GM21447 (cell line): Measurements from ENCODE around the gene SFTPA1.
"Not testable (repeated sequence)": the region's sequence is repeated elsewhere in the genome, so short reads cannot be mapped to it uniquely, and the experiment has no call there.

Experiments
- ATAC-seq: cut with Tn5 transposase; IDR thresholded peaks from one replicate; pipeline ENCODE4 v1.9.1; 2021; ENCODE audit not compliant: unreplicated experiment

Gene SFTPA1

GRCh38 chr10:79608505-79609375 lies 2.0 kb upstream of the SFTPA1 start:
- ATAC-seq, result no peak

GRCh38 chr10:79611193-79611976 lies 646 bp downstream of the SFTPA1 start:
- not testable (repeated sequence) for ATAC-seq

GRCh38 chr10:79615577-79615976 lies 4.8 kb downstream of the SFTPA1 start:
- no peak for ATAC-seq

GRCh38 chr10:79616164-79616563 lies 5.4 kb downstream of the SFTPA1 start:
- no peak for ATAC-seq

- not testable (repeated sequence) for ATAC-seq
These were observed 12.9 kb downstream of the SFTPA1 start for GRCh38 chr10:79623663-79624062.

- ATAC-seq, result no peak
These were observed 16.3 kb downstream of the SFTPA1 start for GRCh38 chr10:79627075-79627474.

- no peak for ATAC-seq
These were observed 17.3 kb downstream of the SFTPA1 start for GRCh38 chr10:79628083-79628482.

- ATAC-seq, result no peak
These were observed 18.5 kb downstream of the SFTPA1 start for GRCh38 chr10:79628988-79629954.

- no peak for ATAC-seq
These were observed 19.2 kb downstream of the SFTPA1 start for GRCh38 chr10:79629955-79630327.

- ATAC-seq, result not testable (repeated sequence)
These were observed 26.0 kb downstream of the SFTPA1 start for GRCh38 chr10:79636654-79637199.

- ATAC-seq, result no peak
These were observed 27.6 kb downstream of the SFTPA1 start for GRCh38 chr10:79638318-79638717.

GRCh38 chr10:79652695-79653094 lies 42.0 kb downstream of the SFTPA1 start:
- ATAC-seq, result not testable (repeated sequence)

GRCh38 chr10:79663287-79663686 lies 52.5 kb downstream of the SFTPA1 start:
- ATAC-seq, result not testable (repeated sequence)

GRCh38 chr10:79664686-79665085 lies 53.9 kb downstream of the SFTPA1 start:
- not testable (repeated sequence) for ATAC-seq
